HL-60 (cell line): ENCODE results near the gene CCND2.

Source experiments
- CTCF ChIP-seq: IDR thresholded peaks from one replicate; pipeline ENCODE4 v1.5.1; 2011; ENCODE audit warnings: low read length, control low read depth, inconsistent platforms; ENCODE audit not compliant: insufficient read depth
- POLR2AphosphoS5 ChIP-seq: IDR thresholded peaks from 2 replicates; pipeline ENCODE4 v1.6.1; 2012; ENCODE audit warnings: low read depth
- REST ChIP-seq: IDR thresholded peaks from 2 replicates; pipeline ENCODE4 v1.6.1; 2012; ENCODE audit warnings: low read depth; ENCODE audit not compliant: insufficient replicate concordance

- TF ChIP-seq CTCF (no peak), REST (no peak), POLR2AphosphoS5 (no peak)
Observed at GRCh38 chr12:4240161-4240783, 33.3 kb upstream of the CCND2 start.
